Measurements from ENCODE around the gene CHIT1. TPM values are rescaled to one million over a fixed set of nuclear protein-coding genes. Genes with fewer than 3 reads are reported as not detected.

CHIT1 gene
- total RNA-seq, 1 donor from 2014 or later, result not detected

- ATAC-seq, result no peak
Observed at GRCh38 chr1:203180611-203181330, 48.7 kb downstream of the CHIT1 start.

DNA sequence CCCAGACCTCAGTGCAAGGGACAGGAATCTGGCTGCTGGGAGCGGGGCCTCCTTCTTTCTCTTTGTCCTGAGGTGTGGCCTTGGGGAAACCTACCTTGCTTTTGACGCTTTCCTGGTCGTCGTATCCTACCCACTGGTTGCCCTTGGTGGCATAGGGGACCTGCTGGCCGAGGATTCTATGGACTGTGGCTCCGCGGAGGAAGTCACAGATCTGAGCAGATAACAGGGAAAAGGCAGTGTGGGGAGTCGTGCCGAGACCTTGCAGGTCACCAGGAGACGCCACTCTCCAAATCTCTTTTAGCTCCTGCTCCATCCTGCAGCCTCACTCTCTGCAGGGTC lies 49.8 kb downstream of the CHIT1 start:
- intact Hi-C loops (cut with micrococcal nuclease), result no loop called here
- ATAC-seq (no peak), DNase-seq (no peak)

More at GRCh38 chr1:203180611-203181330, 48.7 kb downstream of the CHIT1 start:
- DNase-seq, result no peak
- intact Hi-C loops (cut with micrococcal nuclease), result no loop called here

DNA sequence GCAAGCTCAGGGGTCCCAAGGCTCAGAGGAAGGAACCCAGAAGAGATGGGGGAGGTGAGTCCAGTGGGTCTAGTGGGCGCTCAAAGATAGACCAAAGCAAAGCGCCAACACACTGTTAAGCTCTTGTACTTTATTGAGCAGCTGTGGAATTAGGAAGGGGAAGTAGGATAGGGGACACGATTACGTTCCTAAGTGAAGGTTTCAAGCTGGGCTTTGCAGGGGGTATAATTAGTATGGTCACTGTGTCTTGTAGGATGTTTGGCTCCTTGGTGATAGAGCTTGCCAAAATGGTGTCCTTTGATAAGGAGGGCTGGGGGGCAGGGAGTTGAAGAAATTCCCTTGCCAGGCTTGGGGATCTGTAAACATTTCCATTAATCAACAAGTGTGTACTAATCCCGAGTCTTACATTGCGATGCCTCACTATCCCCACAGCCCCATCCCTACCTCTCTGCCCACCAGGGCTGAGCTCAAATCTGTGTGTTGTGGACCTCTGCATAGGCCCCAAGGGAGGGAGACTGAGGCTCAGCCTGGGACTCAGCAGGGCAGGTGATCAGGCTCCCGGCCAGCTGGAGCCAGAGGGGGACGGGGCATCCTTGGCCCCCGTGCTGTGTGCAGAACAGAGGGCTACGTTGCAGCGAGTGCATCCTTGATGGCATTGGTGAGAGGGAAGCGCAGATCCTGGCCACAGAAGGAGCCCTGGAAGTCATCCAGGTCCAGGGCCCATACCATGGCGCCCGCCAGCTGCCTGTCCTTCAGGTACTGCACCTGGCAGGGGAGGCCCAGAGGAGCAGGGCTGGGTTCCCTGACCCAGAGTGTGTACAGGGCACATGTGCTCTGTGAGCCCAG lies 50.4 kb downstream of the CHIT1 start:
- no peak for DNase-seq
- ATAC-seq, result no peak
- intact Hi-C loops (cut with micrococcal nuclease), result no loop called here

DNA sequence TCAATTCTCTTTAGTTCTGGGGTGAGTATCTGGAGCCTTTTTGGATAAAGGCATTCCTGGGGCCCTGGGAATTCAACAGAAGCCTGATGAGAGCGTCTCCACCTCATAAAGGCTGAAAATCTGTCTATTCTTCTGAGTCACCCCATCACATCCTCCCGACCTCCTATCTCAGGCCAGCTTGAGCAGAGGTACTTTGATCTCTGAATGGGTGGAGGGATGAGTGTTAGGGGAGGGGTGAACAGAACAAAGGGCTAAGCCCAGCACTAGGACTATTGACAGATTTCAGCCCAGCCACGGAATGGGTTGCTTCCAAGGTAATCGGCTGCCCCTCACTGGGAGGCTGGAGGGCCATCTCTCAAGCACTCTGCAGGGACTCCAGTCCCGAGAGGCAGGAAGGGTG lies 51.4 kb downstream of the CHIT1 start:
- intact Hi-C loops (cut with micrococcal nuclease), result no loop called here
- ATAC-seq, result no peak
- no peak for DNase-seq

DNA sequence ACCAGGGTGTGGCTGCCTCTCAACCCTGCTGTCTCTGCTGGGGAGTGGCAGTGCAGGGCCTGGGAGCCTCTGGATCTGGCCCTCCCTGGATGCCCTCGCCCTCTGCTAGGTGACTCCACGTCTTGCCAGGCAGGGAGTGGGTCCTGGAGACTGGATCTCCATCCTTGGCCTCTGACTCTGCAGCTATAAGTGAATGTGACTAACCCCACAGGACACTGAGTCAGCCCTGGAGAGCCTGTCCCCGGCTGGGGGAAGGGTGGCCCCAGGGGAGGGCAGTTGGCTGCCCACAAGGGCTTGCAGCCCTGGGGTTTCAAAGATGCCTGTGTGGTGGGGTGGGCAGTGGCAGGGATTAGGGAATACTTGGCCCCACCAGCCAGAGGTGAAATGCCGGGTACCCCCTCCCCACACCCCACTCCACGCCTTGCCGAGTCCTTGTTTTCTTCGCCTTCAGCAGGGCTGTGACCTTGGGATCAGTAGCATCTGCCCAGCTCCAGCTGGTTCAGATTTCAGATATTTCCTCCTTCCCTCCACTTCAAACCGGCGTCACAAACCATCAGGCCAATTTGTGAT lies 51.9 kb downstream of the CHIT1 start:
- intact Hi-C loops (cut with micrococcal nuclease), result no loop called here
- DNase-seq (no peak), ATAC-seq (no peak)

DNA sequence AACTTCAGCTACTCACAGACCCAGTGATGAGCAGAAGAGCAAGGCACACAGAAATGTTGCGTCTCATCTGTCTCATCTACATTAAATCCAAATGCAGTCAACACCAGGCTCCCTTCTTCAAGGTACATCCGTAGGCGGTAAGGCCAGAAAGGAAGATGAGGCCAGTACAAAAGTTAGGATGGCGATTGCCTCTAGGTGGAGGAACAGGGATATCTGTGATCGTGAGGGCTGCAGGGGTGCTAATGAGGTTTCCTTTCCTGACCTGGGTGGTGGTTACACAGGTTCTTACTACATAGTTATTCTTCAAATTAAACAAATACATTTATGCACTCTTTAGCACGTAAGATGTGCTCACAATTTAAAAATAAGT lies 52.5 kb downstream of the CHIT1 start:
- intact Hi-C loops (cut with micrococcal nuclease), result no loop called here
- ATAC-seq (no peak), DNase-seq (no peak)

GRCh38 chr1:203176273-203177035 lies 53.0 kb downstream of the CHIT1 start:
- intact Hi-C loops (cut with micrococcal nuclease), result no loop called here
- no peak for ATAC-seq
- DNase-seq, result no peak

- ATAC-seq, result peak; percentile 66
- DNase-seq, result peak; percentile 62
- intact Hi-C loops (cut with micrococcal nuclease), result no loop called here
Observed at GRCh38 chr1:203175827-203176241, 53.6 kb downstream of the CHIT1 start.

DNA sequence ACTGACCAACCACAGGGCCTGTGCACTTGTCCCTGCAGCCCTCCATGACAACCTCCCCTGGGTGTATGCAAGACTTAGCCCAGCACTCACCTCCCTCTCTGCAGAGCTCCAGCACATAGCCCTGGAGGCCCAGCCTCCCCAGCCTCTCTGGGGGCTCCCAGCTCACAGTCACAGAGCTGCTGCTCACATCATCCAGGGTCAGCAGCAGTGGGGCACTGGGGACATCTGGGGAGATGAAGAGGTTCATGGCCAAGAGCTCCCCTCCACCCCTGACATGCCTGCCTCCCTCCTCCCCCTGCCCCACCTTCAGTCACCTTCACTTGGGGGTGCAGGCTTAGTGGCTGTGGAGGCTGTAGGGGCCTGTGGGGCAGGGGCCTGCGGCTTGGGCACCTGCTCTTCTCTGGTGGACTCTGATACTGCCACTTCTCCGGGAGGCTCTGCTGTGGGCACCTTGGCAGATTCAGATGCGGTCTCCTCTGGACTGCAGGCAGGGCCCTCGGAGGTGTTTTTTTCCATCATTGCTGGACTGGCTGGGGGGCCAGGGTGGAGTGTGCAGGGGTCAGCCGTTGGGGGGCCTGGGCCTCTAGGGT lies 54.1 kb downstream of the CHIT1 start, which contains the start of gene MYBPH:
TSS of gene MYBPH (minus strand) at position 590 of the 590 bp plus-strand sequence. CDS start at position 519, 71 bp downstream.
- ATAC-seq, result no peak
- no peak for DNase-seq

GRCh38 chr1:203174324-203174985 lies 55.0 kb downstream of the CHIT1 start:
- intact Hi-C loops (cut with micrococcal nuclease), result loop anchor here (5.0 kb wide), 1 partner anchor 57 kb away; no protein-coding TSS in a partner anchor
- DNase-seq (no peak), ATAC-seq (no peak)

More for the DNA sequence above, 54.1 kb downstream of the CHIT1 start, which contains the start of gene MYBPH:
- intact Hi-C loops (cut with micrococcal nuclease), result no loop called here

DNA sequence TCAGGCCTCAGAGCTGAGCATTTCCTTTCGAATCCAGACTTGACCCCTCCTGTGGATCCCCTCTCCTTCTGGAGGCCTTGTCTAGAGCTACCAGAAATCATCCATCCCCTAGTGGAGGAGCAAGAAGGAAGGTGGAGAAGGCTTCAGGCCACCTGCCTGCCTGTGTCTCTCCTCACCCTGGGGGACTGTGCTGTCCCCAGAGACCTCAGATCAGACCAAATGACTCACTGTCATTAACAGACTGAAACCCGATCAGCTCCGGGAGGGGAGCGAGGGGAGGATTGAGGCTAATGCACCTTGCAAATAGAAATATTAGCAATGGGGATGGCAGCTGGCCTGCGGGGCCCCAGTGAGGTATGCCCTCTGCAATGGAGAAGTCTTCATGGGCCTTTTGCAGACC lies 55.9 kb downstream of the CHIT1 start:
- intact Hi-C loops (cut with micrococcal nuclease), result loop anchor here (5.0 kb wide), 1 partner anchor 56 kb away; no protein-coding TSS in a partner anchor
- DNase-seq (no peak), ATAC-seq (no peak)

DNA sequence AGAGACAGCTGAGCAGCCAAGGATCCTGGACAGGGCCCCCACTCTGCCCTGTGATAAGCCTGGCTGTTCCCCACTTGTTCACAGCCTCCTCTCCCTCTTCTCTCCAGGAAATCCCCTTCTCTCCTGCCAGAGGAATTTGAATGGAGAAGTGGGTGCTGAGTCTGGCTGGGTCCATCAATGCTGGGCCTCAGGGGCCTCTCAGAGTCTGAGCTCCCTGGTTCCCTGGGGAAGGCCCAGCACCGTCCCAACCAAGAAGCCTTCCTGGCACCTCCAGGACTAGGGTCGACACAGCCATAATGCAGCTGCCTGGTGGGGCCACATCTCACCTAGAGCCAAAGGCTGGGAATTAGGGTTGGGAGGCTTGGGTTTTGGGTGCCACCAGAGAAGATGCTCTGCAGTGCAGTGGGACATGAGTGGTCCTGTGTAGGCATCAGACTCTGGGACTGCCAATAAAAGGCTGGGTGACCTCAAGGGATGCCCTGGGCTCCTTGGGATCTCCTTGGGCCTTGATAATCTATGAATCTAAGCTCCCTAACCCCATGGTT lies 56.4 kb downstream of the CHIT1 start:
- DNase-seq (no peak), ATAC-seq (no peak)
- intact Hi-C loops (cut with micrococcal nuclease), result loop anchor here (5.0 kb wide), 1 partner anchor 56 kb away; no protein-coding TSS in a partner anchor

DNA sequence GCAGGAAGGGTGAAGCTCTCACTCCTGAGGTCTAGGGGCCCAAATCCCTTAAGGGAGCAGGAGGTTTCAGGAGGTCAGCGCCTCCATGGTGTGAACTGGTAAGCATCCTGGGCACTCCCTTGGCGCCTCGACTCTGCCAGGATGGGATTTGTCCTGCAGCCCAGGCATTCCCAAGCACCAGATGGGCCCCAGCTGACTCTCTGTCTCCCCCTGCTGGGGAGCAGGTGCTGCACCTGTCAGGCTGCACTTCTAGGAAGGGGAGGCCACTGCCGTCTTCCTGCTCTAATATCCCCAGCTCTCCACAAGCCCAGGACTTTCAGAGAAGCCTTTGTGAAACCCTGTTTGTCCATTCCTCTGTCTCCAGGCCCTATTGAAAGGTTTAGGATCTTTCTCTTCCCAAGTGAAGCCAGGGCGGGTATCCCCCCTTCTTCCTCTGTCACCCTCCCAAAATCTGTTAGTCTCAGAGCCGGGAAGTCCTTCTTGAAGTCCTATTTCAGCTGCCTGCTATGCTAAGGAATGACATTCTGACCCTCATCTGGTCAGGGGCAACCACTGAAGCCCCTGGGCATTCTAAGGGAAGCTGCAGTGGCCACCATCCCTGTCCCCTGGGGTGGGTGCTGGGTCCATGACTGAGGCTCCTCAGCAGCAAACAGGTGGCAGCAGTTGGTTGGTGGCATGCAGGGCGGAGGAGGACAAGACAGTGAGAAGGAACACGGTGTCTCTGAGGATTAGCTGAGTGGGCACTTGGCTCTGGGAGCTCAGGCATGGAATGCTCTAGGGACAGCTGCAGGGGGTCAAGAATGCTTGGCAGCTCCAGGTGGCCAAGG lies 57.1 kb downstream of the CHIT1 start:
- peak; percentile 80 for ATAC-seq
- intact Hi-C loops (cut with micrococcal nuclease), result loop anchor here (5.0 kb wide), 1 partner anchor 55 kb away; no protein-coding TSS in a partner anchor
- peak; percentile 72 for DNase-seq

DNA sequence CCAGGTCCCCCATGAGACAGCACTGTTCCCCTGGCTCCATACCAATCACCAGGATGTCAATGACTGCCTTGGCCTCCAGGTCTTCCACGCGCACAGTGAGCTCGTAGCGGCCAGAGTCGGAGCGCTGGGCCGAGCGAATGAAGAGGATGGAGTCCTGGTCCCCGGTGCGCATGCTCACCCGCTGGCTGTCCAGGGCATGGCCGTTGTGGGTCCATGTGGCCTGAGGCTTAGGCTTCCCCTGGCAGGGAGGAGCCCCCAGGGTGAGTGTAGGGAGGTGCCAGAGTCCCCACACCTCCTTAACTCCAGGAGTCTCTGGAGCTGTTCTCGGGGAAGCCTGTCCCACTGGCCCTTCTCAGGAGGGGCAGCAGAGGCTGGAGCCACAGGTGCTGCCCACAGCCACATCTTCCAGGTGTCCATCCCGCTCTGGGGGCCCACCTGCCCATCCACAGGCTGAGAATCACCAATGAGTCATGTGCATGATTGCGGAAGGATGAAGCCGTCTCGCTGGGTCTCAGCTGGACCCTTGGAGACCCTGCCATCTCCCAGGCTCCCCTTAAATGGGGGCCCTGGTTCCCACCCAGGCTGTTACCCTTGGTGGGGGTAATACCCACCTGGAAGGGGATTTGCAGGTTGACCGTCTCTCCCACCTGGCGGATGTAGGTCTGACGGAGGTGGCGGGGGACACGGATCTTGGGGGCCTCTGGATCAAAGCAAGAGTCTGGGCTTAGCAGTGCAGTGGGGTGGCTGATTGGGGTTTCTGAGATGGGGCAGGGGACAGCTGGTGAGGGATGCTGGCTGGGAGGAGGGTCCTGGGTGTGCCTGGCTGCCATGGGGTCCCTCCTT lies 57.9 kb downstream of the CHIT1 start:
- intact Hi-C loops (cut with micrococcal nuclease), result loop anchor here (5.0 kb wide), 1 partner anchor 54 kb away; no protein-coding TSS in a partner anchor
- DNase-seq (no peak), ATAC-seq (no peak)

- intact Hi-C loops (cut with micrococcal nuclease), result loop anchor here (5.0 kb wide), 1 partner anchor 53 kb away; no protein-coding TSS in a partner anchor
Observed at GRCh38 chr1:203170625-203171330, 58.7 kb downstream of the CHIT1 start.

More at GRCh38 chr1:203170625-203171330, 58.7 kb downstream of the CHIT1 start:
- DNase-seq (no peak), ATAC-seq (no peak)
